NCI-H1694 treated with DMSO at 0.1 percent for 48 hours (cell line): ENCODE results near the gene LEFTY1.

Experiments
- DNase-seq: peaks from one replicate; lab custom pipeline; 2025; lab: John Stamatoyannopoulos, UW

LEFTY1 gene

DNA sequence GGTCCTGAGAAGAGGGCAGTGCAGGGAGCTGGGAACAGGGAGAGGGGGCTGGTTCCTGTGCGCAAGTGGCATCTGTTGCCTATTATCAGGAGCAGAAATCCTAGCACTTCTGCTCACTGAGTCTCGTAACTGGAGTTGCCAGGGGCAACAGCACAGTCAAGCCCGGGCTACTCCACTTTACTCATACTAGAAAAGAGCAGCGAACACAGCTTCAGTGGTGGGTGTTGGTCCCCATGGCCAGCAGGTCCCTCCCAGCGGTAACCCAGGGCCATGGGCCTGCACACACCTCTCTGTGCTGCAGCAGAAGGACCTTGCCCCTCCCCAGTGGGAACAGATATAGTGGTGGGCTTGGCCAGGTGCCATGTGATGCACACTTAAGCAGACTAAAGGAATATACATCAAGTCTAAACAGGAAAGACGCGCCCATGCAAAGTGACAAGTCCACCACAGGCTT lies 26.6 kb upstream of the LEFTY1 start:
- DNase-seq, result peak; percentile 84

GRCh38 chr1:225914947-225915346 lies 26.0 kb upstream of the LEFTY1 start:
- no peak for DNase-seq

- no peak for DNase-seq
Measured at GRCh38 chr1:225914391-225914790, 25.4 kb upstream of the LEFTY1 start.

DNA sequence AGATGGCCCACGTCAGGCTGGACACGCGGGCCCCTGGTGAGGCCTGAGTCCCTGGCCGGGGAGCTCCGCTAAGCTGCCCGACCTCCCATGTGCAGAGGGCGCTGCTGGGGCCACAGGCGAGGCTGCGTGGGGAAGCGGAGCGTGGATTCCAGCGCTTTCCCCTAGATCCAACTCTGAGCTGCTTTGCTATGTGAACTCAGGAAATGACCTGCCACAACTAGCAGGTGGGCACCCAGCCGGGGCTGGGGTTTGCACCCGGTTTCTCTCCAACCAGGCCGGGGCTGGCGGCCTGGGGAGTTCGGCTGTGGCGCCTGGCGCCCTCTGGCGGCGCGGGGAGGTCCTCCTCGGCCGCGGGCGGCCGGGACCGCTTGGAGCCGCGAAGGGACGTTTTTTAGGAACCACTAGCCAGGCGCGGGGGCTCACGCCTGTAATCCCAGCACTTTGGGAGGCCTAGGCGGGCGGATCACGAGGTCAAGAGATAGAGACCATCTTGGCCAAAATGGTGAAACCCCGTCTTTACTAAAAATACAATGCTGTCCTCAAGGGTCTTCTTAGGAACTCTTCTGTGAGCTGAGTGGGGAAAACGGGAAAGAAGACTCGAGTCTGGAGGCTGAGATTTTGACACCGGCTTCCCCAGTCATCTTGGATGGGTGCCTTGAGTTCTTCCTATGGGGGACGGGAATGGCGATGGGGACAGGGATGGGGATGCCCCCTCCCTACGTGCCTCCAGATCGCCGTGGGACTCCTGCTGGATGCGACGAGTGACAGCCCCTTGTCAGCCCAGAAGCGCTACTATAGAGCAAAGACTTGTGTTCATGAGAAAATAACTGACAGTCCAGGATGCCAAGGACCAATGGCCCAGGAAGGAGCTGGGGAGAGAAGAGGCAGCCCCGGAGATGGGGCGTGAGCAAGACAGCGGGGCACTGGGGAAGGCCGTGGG lies 22.5 kb upstream of the LEFTY1 start:
- no peak for DNase-seq

DNA sequence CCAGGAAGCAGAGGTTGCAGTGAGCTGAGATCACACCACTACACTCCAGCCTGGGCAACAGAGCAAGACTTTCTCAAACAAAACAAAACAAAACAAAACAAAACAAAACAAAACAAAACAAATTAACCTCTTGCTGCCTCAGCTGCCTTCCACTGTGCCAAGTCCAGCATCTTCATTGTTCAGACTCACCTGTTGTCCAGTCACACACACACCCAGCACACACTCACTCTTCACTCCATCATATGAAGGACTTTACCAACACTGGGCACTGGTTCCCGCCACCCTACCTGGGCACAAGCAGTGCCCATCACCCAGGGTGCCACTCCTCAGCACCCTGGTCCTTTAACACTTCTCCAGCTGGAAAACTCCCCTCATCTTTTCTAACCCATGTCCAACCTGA lies 20.5 kb upstream of the LEFTY1 start:
- no peak for DNase-seq

GRCh38 chr1:225908773-225909172 lies 19.8 kb upstream of the LEFTY1 start:
- no peak for DNase-seq

- DNase-seq, result no peak
Measured at GRCh38 chr1:225908013-225908640, 19.2 kb upstream of the LEFTY1 start.

DNA sequence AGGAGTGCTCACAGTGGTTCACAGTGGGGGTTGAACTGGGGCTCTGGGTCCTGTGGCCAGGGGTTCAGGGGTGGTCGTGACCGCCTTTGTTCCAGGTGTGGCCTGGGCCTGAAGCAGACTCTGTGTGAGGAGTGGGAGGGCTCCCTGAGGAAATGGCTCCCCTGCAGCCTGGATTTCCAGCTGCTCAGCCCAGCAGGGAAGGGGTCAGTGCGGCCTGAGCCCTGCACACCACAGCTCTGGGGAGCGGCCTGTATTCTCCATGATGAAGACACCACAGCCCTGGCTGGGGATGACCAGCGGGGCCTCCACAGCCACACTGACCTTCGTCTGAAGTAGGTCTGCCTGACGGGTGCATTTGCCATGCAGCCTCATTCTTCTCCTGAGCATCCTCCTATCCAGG lies 18.4 kb upstream of the LEFTY1 start:
- DNase-seq, result no peak

DNA sequence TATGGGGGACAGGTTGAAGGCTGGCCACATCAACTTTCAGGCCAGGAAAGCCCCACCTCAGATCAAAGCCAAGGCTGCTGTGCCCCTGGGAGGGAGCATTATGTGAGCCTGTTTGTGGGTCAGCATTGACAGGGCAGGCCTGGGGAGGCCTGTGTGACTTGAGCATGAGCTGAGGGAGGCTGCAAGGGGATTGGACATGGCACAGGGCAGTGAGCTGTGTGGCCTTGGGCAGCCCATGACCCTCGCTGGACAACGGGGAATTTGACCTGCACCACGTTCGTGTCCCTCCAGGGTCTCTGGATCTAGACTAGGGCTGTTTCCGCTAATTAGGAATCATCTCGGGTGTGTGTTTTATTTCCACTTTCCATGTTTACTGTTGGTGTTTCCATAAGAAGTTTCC lies 17.5 kb upstream of the LEFTY1 start:
- no peak for DNase-seq

- no peak for DNase-seq
Measured at GRCh38 chr1:225903623-225904022, 14.7 kb upstream of the LEFTY1 start.

DNA sequence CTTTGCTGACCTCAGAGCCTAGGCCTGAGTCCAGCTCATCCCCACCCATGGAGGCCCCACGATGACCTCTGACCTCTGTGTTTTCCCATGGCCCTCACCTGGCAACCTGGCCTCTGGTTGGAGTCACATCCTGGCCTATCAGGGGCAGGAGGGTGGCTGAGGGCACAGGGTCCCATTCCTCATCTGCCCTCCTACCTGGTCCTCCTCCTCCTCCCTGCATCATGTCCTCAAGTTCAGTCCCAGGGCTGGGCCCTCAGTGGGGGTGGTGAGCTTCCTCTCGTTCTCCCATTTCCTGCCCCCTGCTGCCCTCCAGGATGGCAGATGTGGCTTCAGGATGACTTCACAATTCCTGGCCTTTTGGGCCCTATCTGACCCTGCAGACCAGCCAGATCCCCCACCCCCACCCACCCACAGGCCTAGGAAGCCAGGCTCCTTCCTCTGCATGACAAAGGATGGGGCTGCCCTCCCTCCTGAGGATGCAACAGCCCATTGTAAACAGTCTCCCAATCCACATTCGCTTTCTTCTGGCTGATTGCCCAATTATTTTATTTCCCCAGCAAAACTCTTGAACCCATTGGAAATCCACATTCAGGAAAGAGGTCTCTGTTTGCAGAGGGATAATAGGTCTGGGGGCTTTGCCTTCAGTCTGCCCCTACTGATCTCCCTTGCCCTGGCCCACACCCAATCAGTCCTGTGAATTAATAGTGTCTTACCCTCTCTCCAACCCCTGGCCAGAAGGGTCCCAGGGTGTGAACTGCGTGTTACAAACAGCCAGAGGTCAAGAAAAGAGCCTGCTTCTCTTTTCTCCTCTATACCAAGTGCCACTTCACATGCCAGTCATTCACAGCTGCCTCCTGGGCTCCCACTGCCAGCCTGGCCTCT lies 10.3 kb upstream of the LEFTY1 start:
- DNase-seq, result no peak

- DNase-seq, result no peak
Measured at GRCh38 chr1:225897595-225898514, 8.9 kb upstream of the LEFTY1 start.

GRCh38 chr1:225896937-225897549 lies 8.1 kb upstream of the LEFTY1 start:
- DNase-seq, result no peak

DNA sequence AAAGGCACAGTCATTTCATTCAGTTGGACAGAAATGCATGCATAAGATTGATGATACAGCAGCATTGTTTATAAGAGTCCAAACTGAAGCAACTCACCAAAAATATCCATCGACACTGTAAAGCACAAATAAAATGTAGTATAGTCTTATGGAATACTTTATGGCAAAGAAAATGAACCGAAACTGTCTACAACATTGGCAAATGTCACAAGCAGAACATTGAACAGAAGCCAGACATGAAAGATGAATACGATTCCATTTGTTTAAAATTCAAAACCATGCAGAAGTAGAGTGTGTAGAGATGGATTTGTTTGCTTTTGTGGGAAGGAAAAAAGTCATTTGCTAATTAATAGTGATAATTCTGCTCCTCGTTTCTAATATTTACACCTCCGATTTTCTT lies 7.5 kb upstream of the LEFTY1 start:
- DNase-seq, result no peak

- DNase-seq, result no peak
Measured at GRCh38 chr1:225892307-225892706, 3.4 kb upstream of the LEFTY1 start.

DNA sequence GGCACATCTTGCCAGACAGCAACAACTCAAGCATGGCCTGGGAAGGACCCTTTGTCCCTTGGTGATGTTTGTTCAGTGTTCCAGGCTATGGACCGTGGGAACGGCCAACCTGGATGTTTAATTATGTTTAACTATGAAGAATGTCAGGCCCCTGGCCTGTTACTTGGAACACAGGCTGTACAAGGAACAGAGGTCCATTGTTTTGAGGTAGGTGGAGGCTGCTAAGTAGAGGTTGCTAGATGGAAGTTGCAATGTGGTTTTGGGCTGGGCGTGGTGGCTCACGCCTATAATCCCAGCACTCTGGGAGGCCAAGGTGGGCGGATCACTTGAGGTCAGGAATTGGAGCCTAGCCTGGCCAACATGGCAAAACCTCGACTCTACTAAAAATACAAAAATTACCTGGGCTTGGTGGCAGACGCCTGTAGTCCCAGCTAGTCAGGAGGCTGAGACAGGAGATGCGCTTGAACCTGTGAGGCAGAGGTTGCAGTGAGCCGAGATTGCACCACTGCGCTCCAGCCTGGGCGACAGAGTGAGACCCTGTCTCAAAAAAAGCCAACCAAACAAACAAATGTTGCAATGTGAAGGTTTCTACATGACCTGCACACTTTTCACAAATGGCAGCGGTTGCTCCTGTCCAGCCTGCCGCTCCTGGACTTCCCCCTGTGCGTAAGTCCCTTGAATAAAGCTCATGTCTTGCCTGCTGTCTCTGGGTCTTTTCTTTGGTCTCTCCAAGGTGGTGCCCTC lies 2.5 kb upstream of the LEFTY1 start:
- DNase-seq, result no peak

- DNase-seq, result no peak
Measured at GRCh38 chr1:225890346-225891228, 1.6 kb upstream of the LEFTY1 start.

DNA sequence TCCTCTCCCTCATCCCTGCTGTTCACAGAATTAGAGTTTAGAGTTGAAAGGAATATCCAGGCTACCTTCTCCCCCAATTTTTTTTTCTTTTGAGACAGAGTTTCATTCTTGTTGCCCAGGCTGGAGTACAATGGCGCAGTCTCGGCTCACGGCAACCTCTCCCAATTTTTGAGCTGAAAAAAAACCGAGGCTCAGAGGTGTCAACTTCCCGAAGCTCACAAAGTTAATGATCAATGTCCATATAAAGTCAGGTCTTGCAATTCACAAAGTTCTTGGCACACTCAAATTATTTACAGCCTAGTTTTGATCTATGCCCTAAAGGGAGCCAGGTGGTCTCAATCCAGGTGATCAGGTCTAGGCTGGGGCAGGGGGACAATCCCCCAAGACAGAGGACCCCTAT lies 797 bp upstream of the LEFTY1 start:
- no peak for DNase-seq

DNA sequence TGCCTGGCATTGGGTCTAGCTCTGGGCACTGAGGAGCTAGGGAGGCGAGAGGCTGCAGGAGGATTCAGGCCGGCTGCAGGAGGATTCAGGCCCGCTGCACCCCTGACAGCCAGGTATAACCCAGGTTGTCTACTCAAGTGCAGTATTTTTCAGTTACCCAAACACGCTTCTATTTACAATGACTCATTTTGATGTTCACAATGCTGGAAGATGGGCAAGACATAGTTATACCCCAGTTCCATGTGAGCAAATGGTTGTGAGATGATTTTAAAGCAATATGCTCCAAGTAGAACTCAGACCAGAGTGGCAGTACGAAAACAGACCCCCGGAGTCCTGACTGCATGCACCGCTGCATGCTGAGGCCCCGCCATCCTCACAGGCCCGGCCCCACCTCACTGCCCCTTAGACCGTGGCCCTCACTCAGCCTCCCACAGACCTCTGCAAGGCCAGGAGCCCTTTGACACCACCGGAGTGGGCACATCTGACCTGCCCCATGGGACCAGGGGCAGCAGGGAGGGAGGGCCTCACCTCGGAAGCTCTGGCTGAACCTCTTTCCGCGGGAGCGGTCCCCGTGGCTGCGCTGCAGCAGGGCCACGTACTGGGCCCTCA lies 553 bp downstream of the LEFTY1 start:
- DNase-seq, result no peak
